Activated CD8-positive, alpha-beta T cell treated with anti-CD3 and anti-CD28 coated beads for 36 hours (primary cell): Measurements from ENCODE around the gene DOCK11. TPM values are rescaled to one million over a fixed set of nuclear protein-coding genes. Genes with fewer than 3 reads are reported as not detected.

Experiments used
- ATAC-seq: fragments of 200-7000 bp; cut with Tn5 transposase; one replicate; pipeline ENCODE4 v1.10.0; 2021; ENCODE audit warnings: mild to moderate bottlenecking, moderate library complexity
- CTCF ChIA-PET: fragments of 350-600 bp; sonication (Branson Sonifier 250); formaldehyde crosslinking; loops from one replicate; lab custom pipeline; 2021; ENCODE audit warnings: antibody characterized with exemption; lab: Charles Lee
- POLR2A ChIA-PET: fragments of 350-600 bp; sonication (Branson Sonifier 250); formaldehyde crosslinking; loops from one replicate; lab custom pipeline; 2021; ENCODE audit warnings: antibody characterized with exemption; lab: Charles Lee
- DNase-seq: peaks from one replicate; pipeline ENCODE4 v3.0.0-alpha.2; 2020
- H3K27ac Mint-ChIP-seq: one replicate; pipeline ENCODE4 v1.8.0; 2021; ENCODE audit warnings: mild to moderate bottlenecking, mixed read lengths
- H3K27me3 Mint-ChIP-seq: one replicate; pipeline ENCODE4 v1.8.0; 2021; ENCODE audit warnings: mixed read lengths
- H3K36me3 Mint-ChIP-seq: one replicate; pipeline ENCODE4 v1.8.0; 2021; ENCODE audit warnings: low read depth, mixed read lengths
- H3K4me1 Mint-ChIP-seq: one replicate; pipeline ENCODE4 v1.8.0; 2021; ENCODE audit warnings: low read depth, mixed read lengths
- H3K4me3 Mint-ChIP-seq: one replicate; pipeline ENCODE4 v1.8.0; 2021; ENCODE audit warnings: mild to moderate bottlenecking, moderate library complexity, mixed read lengths
- H3K9me3 Mint-ChIP-seq: one replicate; pipeline ENCODE4 v1.8.0; 2021; ENCODE audit warnings: mixed read lengths
- CTCF ChIP-seq: fragments of 200-600 bp; IDR thresholded peaks from one replicate; pipeline ENCODE4 v1.8.0; 2022; ENCODE audit warnings: antibody characterized with exemption, mild to moderate bottlenecking
- intact Hi-C: fragments of 100-400 bp; cut with micrococcal nuclease; formaldehyde crosslinking; loops from one replicate; pipeline ENCODE4 v1.10.0; 2022
- total RNA-seq, 2 experiments: library from RNA; stranded (reverse); gene quantifications; one replicate each; pipeline ENCODE4 v1.2.3, GENCODE V29; 2021

Gene DOCK11
- total RNA-seq, 2 experiments from 2014 or later = 45.1 to 49.5 TPM

GRCh38 chrX:118675966-118676349 is 180.3 kb downstream of the DOCK11 start:
- POLR2A ChIA-PET = no interaction called here
- intact Hi-C loops = no loop called here
- TF ChIP-seq CTCF = no peak
- ATAC-seq = no peak
- no peak for DNase-seq
- peaks cover 2% of the 10 kb centered on the region for H3K4me1 Mint-ChIP-seq
- H3K27me3 Mint-ChIP-seq = no peaks in the 10 kb centered on the region
- no peaks in the 10 kb centered on the region for H3K9me3 Mint-ChIP-seq
- H3K27ac Mint-ChIP-seq = no peak overlapping the region
- CTCF ChIA-PET = no interaction called here
- H3K36me3 Mint-ChIP-seq = peaks cover 3% of the 10 kb centered on the region
- H3K4me3 Mint-ChIP-seq = no peak overlapping the region

GRCh38 chrX:118677318-118677717 is 181.7 kb downstream of the DOCK11 start:
- no peak for ATAC-seq
- H3K4me1 Mint-ChIP-seq = peaks cover 2% of the 10 kb centered on the region
- TF ChIP-seq CTCF = no peak
- intact Hi-C loops = no loop called here
- no peak for DNase-seq
- peaks cover 2% of the 10 kb centered on the region for H3K36me3 Mint-ChIP-seq
- no peaks in the 10 kb centered on the region for H3K9me3 Mint-ChIP-seq
- no peak overlapping the region for H3K4me3 Mint-ChIP-seq
- H3K27me3 Mint-ChIP-seq = no peaks in the 10 kb centered on the region
- ChIA-PET CTCF (no interaction called here), POLR2A (no interaction called here)
- no peak overlapping the region for H3K27ac Mint-ChIP-seq

DNA sequence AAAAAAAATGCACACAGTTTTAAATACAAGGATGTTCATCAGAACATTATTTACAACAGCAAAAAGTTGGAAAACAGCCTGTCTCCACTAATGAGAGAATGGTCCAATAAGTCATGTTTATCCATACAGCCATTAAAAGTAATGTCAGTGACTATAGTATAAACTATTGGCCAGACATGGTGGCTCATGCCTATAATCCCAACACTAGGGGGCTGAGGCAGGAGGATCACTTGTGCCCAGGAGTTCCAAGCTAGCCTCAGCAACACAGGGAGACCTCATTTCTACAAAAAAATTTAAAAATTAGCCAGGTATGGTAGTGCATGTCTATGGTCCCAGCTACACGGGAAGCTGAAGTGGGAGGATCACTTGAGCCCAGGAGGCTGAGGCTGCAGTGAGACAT is 183.7 kb downstream of the DOCK11 start:
- ATAC-seq (no peak), DNase-seq (no peak)
- intact Hi-C loops = no loop called here
- ChIA-PET POLR2A (no interaction called here), CTCF (no interaction called here)
- Mint-ChIP-seq H3K27ac (no peak overlapping the region), H3K4me1 (peaks cover 2% of the 10 kb centered on the region), H3K36me3 (peaks cover 6% of the 10 kb centered on the region), H3K27me3 (no peaks in the 10 kb centered on the region), H3K9me3 (no peaks in the 10 kb centered on the region), H3K4me3 (no peak overlapping the region)
- TF ChIP-seq CTCF = no peak

GRCh38 chrX:118682258-118683014 is 186.8 kb downstream of the DOCK11 start:
- intact Hi-C loops = no loop called here
- DNase-seq (no peak), ATAC-seq (no peak)
- H3K27me3 Mint-ChIP-seq = no peaks in the 10 kb centered on the region
- H3K4me3 Mint-ChIP-seq = no peak overlapping the region
- H3K4me1 Mint-ChIP-seq = no peaks in the 10 kb centered on the region
- POLR2A ChIA-PET = no interaction called here
- H3K9me3 Mint-ChIP-seq = no peaks in the 10 kb centered on the region
- peaks cover 9% of the 10 kb centered on the region for H3K36me3 Mint-ChIP-seq
- TF ChIP-seq CTCF = no peak
- CTCF ChIA-PET = no interaction called here
- no peak overlapping the region for H3K27ac Mint-ChIP-seq

DNA sequence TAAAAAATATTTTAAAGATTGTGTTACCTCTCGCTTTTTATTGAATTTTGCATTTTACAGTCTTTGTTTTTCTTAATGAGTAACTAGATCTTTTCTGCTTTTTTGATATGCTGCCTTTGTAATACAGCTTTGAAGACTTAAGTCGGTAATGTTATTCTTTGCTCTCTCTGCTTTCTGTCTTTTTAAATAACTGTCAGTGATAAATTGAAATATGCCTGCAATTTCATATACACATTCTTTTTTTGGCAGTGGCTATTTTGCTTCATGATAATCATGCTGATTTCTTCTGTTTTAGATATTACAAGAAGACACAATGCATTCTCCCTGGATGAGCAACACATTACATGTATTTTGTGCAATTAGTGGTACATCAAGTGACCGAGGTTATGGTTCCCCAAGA is 189.8 kb downstream of the DOCK11 start:
- TF ChIP-seq CTCF = no peak
- ATAC-seq (no peak), DNase-seq (no peak)
- no peak overlapping the region for H3K4me3 Mint-ChIP-seq
- no peaks in the 10 kb centered on the region for H3K9me3 Mint-ChIP-seq
- H3K4me1 Mint-ChIP-seq = no peaks in the 10 kb centered on the region
- H3K27ac Mint-ChIP-seq = no peak overlapping the region
- H3K36me3 Mint-ChIP-seq = peaks cover 16% of the 10 kb centered on the region
- CTCF ChIA-PET = interaction anchor here (1.0 to 1.5 kb wide), 2 partner anchors 13 to 122 kb away, joined by 3 to 4 read pairs; no protein-coding TSS in a partner anchor
- no peaks in the 10 kb centered on the region for H3K27me3 Mint-ChIP-seq
- POLR2A ChIA-PET = no interaction called here
- intact Hi-C loops = no loop called here
